HepG2 (cell line): ENCODE results near the gene LCAT. TPM values are rescaled to one million over a fixed set of nuclear protein-coding genes. Genes with fewer than 3 reads are reported as not detected.
A peak's percentile ranks its signal among the peaks of the same experiment; 100 is the strongest.

Experiments
- ATF7-NPFF ChIP-seq: sonication (generic); formaldehyde crosslinking; IDR thresholded peaks from 2 replicates; pipeline ENCODE4 v1.8.1; 2023; ENCODE audit warnings: mild to moderate bottlenecking, low read depth, missing genetic modification reagents, moderate library complexity
- CREB3 ChIP-seq: sonication (generic); formaldehyde crosslinking; IDR thresholded peaks from 2 replicates; pipeline ENCODE4 v1.5.0; 2020; ENCODE audit warnings: missing genetic modification reagents
- DNMT1 ChIP-seq: sonication (generic); formaldehyde crosslinking; IDR thresholded peaks from 2 replicates; pipeline ENCODE4 v1.5.1; 2020; ENCODE audit warnings: mild to moderate bottlenecking, missing genetic modification reagents
- KIAA2018 ChIP-seq: sonication (generic); formaldehyde crosslinking; IDR thresholded peaks from 2 replicates; pipeline ENCODE4 v1.5.0; 2020; ENCODE audit warnings: mild to moderate bottlenecking, missing genetic modification reagents, borderline replicate concordance
- MEIS2 ChIP-seq: sonication (generic); formaldehyde crosslinking; IDR thresholded peaks from 2 replicates; pipeline ENCODE4 v1.9.0; 2021; ENCODE audit warnings: mild to moderate bottlenecking, missing genetic modification reagents
- MTA1 ChIP-seq: sonication (generic); formaldehyde crosslinking; IDR thresholded peaks from 2 replicates; pipeline ENCODE4 v1.4.0; 2020; ENCODE audit warnings: missing genetic modification reagents, mild to moderate bottlenecking, borderline replicate concordance
- SMARCC2 ChIP-seq: fragments of 450-650 bp; IDR thresholded peaks from 2 replicates; pipeline ENCODE4 v1.6.1; 2017; ENCODE audit warnings: antibody characterized with exemption, mild to moderate bottlenecking
- SOX6 ChIP-seq, 2 experiments: fragments of 450-650 bp in 1 of 2; sonication (generic) in 1 of 2; formaldehyde crosslinking in 1 of 2; IDR thresholded peaks; 2 replicates each; pipeline versions ENCODE4 v1.4.0 to v1.6.1; 2017 to 2020; ENCODE audit warnings: antibody characterized with exemption in 1 of 2, mild to moderate bottlenecking in 1 of 2, missing genetic modification reagents in 1 of 2
- ZFP36 ChIP-seq: fragments of 150-350 bp; IDR thresholded peaks from 2 replicates; pipeline ENCODE4 v1.6.1; 2018; ENCODE audit warnings: borderline replicate concordance, low read length, low read depth; ENCODE audit not compliant: partially characterized antibody
- ZFP91 ChIP-seq: sonication (generic); formaldehyde crosslinking; IDR thresholded peaks from 2 replicates; pipeline ENCODE4 v1.9.0; 2022; ENCODE audit warnings: missing genetic modification reagents, mild to moderate bottlenecking, borderline replicate concordance
- ZNF274 ChIP-seq: sonication (generic); formaldehyde crosslinking; IDR thresholded peaks from 2 replicates; pipeline ENCODE4 v1.5.1; 2020; ENCODE audit warnings: mild to moderate bottlenecking, missing genetic modification reagents
- ZNF331 ChIP-seq: sonication (generic); formaldehyde crosslinking; IDR thresholded peaks from 2 replicates; pipeline ENCODE4 v1.4.0; 2020; ENCODE audit warnings: missing genetic modification reagents
- ZNF382 ChIP-seq: sonication (generic); formaldehyde crosslinking; IDR thresholded peaks from 2 replicates; pipeline ENCODE4 v1.5.0; 2020; ENCODE audit warnings: missing genetic modification reagents, mild to moderate bottlenecking, borderline replicate concordance
- ZNF496 ChIP-seq: sonication (generic); formaldehyde crosslinking; IDR thresholded peaks from 2 replicates; pipeline ENCODE4 v1.8.1; 2023; ENCODE audit warnings: mild to moderate bottlenecking, moderate library complexity, missing genetic modification reagents; ENCODE audit not compliant: insufficient replicate concordance
- ZNF546 ChIP-seq: sonication (generic); formaldehyde crosslinking; conservative IDR thresholded peaks from 2 replicates; pipeline ENCODE4 v1.8.1; 2023; ENCODE audit warnings: mild to moderate bottlenecking, missing genetic modification reagents
- ZNF839 ChIP-seq: sonication (generic); formaldehyde crosslinking; IDR thresholded peaks from 2 replicates; pipeline ENCODE4 v1.4.0; 2020; ENCODE audit warnings: missing genetic modification reagents, mild to moderate bottlenecking, borderline replicate concordance
- ZNF891 ChIP-seq: sonication (generic); formaldehyde crosslinking; IDR thresholded peaks from 2 replicates; pipeline ENCODE4 v1.5.0; 2020; ENCODE audit warnings: mild to moderate bottlenecking, missing genetic modification reagents
- polyA plus RNA-seq, 8 experiments: library from polyadenylated mRNA; depleted of rRNA in 3 of 8; stranded (reverse) in 7 of 8; unstranded in 1 of 8; fragments of >200 nt; fragmentation: Illumina TruSeq in 4 of 8; extraction: Trizol in 4 of 8; gene quantifications; 2 replicates each; pipeline versions ENCODE4 v1.2.1 to v1.2.3, GENCODE V29; 2011 to 2016; ENCODE audit warnings: low read depth in 4 of 8, missing spikeins in 1 of 8, mixed read lengths in 1 of 8; ENCODE audit not compliant: insufficient read depth in 1 of 8
- total RNA-seq, 5 experiments: library from RNA; depleted of rRNA; stranded (reverse); fragments of >200 nt; fragmentation: Illumina TruSeq; extraction: Trizol; gene quantifications; 2 replicates each; pipeline ENCODE4 v1.2.3, GENCODE V29; 2016; ENCODE audit warnings: low read depth in 1 of 5

Gene LCAT
- total and polyA plus RNA-seq, 2 of the 13 experiments (the other 11 are each of a cell fraction or from before 2014, with no cell fraction given), result 36.1 to 38.9 TPM

- no peak for TF ChIP-seq SOX6 (IDR thresholded peaks at IDR 0.05)
- no peak for TF ChIP-seq SOX6 (CRISPR knock-in tag; IDR thresholded peaks at IDR 0.05)
- TF ChIP-seq ATF7-NPFF (CRISPR knock-in tag), result no peak; the same call in 1 of the 2 replicates
- TF ChIP-seq MEIS2 (CRISPR knock-in tag), result no peak
- TF ChIP-seq ZNF891, result 0 out of 2 replicates have a peak, but pooled peaks have one; percentile 26
- peak; percentile 82; the same call in 1 of the 2 replicates for TF ChIP-seq ZNF839 (CRISPR knock-in tag)
- no peak for TF ChIP-seq KIAA2018
- TF ChIP-seq ZNF496 (CRISPR knock-in tag), result no peak
- no peak for TF ChIP-seq ZFP36
- TF ChIP-seq ZNF274 (CRISPR knock-in tag), result no peak
- no peak for TF ChIP-seq ZNF382
- no peak for TF ChIP-seq SMARCC2
- TF ChIP-seq ZNF546, result peak; percentile 24; the same call in 1 of the 2 replicates
- no peak for TF ChIP-seq ZNF331 (CRISPR knock-in tag)
- TF ChIP-seq DNMT1 (CRISPR knock-in tag), result peak; percentile 67; the same call in 1 of the 2 replicates
- TF ChIP-seq ZFP91, result peak; percentile 43; the same call in 1 of the 2 replicates
- TF ChIP-seq CREB3, result peak; percentile 66; the same call in 1 of the 2 replicates
- peak; percentile 60; the same call in 1 of the 2 replicates for TF ChIP-seq MTA1 (CRISPR knock-in tag)
Observed at GRCh38 chr16:67936124-67936879, 7.6 kb downstream of the LCAT start, which contains the start of gene PSMB10 (continued).
